ENCODE data around the gene CTNNA3.

CTNNA3 gene

DNA sequence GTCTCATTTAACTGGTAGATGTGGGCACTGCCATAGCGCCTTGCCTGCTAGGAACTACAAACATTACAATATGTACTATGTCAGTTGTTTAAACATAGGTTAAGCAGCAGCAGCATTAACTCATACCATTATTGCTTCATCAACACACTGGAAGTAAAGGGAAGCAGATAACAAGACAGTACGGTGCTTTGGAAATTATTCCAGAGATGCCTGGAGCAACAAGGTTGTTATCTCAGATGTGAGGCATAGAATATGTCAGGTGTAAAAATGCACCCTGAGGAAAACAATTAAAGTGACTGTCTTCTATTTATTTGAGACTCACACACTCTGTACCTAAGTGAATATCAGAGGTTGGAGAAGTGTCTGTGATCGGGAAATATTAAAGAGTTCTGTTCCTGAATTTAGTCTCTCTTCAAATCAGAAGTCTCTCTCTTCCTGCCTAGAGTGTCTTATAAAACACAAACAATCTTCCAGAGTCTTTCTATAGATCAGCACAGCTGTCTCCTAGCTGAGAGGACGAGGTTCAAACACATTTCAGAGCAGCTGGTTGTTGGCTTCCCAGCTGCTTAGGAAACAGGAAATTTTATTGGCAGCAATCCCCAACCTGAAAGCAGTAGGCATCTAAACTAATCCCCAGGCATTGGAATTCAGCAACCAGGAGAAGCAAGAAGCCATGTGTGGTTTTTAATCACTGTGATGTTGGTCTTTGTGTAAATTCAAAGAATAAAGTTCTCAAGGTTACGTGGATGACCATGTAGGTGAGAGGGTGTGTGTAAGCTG lies 1764.5 kb downstream of the CTNNA3 start:
- no peak for DNase-seq (ENCODE audit: low read depth)

DNA sequence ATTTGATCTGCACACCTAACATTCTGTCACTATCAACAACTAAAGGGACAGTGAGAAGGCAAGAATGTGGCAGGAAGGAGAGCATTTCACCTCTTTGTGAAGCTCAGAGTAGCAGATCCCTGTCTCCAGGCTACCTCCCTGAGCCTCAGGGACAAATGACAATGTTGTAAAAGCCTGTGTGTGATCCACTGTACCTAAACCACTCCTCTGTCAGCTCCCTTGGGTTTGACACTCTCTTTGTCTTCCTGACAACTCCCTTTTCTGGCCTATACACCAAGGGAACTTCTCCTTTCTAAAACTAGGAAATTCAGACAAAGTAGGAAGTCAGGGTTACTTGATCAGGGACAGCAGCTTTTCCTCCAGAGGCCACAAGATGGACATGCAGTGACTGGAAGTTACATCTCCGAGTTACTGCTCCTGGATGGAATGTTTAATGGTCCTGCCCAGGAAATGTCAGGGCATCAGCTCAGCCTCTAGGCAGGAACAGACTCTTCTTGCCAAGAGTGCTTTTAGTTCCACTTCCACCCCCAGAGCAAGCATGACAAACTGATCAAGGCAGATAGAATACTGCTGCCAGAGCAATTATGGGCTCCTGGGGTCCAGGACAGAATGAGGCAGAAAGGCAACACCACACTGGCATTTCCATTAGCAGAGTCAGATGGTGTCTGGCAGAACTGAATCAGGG lies 1784.7 kb downstream of the CTNNA3 start:
- DNase-seq (ENCODE audit: low read depth) = no peak

DNA sequence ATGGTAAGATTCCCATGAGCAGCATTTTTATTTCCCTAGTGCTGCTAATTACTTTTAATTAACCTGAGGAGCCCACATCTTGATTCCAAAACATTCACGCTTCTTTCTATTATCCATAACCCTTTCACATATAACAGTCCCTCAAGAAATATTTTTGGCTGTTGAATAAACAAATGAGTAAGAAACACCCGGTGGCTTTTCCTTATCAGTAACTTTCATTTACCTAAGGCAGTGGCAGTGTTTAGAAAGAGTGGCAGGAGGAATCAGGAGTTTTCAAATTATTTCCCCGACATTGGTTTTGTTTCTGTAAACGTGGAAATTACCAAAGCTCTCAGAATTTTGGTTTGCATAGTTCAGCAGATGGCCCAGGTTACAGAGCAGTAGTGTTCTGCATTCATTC lies 1785.8 kb downstream of the CTNNA3 start:
- DNase-seq (ENCODE audit: low read depth) = no peak

DNA sequence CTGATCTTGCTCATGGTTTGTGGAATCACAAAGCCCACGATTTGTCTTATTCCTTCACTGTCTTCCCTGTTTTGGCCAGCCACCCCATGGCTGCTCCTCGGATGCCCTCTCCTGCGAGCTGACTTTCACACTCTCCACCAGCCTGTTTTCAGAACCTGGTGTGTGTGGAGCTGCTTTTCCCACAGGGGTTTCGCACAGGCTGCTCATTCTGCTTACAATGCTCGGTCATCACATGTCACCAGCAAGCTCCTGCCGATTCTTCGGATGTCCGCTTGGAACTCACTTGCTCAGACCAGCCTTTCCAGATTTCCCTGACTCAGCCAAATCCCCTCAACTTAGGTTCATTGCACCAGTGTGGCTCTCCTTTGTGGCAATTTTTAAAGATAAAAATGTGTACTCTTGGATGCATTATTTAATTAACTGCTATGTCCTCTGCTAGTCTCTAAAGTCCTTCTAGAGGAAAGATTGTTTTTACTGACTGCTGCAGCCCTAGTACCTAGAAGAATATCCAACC lies 1788.7 kb downstream of the CTNNA3 start:
- no peak for DNase-seq (ENCODE audit: low read depth)

DNA sequence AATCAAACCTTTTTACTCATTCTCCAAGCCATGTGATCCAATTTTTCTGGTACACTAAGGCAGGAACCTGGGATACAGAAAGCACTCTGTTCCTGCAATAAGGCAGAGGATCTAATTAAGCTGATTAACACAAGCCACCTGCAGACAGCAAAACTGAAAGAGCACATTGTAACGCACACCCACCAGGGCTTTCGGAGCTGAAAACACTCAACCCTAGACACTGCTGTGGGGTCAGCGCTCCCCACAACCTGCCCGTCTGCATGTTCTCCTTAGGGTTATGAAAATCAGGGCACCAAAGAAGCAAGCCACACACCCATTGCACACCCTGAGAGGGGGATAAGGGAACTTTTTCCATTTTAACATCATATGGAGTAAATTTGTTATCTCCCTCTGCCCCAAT lies 1792.4 kb downstream of the CTNNA3 start:
- DNase-seq (ENCODE audit: low read depth) = no peak

DNA sequence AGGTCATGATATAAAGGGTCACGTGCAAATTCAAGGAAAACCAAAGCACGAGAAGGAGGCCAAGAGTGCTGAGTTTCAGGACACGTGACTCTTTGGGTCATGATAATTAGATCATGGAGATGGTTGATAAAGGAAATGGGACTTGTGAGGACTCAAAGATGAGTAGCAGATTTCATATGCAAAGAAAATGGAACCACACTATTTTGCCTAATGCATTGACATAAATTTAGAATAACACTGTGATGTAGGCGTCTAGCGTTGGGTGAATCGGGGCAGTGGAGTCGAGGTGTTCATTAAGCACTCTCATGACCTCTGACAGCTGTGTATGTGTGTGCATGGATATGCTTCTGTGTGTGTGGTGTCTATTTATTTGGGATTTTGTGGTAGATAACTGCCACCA lies 1795.7 kb downstream of the CTNNA3 start:
- no peak for DNase-seq (ENCODE audit: low read depth)

DNA sequence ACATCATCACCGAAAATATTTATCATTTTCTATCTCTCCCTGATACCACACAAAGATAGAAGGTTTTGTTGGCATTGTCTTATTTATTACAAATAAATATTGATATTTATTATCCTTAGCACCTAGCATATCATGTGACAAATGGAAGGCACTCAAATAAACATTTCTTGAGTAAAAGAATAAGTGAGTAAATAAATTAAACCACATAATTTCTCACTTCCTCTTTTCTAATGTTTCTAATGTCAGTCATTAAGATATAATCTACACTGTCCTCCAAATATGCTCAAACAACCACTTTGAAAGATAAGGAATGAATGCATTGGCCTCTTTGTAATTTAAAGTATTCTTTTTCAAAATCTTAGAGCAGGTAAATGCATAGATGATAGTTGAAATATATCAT lies 1797.9 kb downstream of the CTNNA3 start:
- DNase-seq (ENCODE audit: low read depth) = no peak

DNA sequence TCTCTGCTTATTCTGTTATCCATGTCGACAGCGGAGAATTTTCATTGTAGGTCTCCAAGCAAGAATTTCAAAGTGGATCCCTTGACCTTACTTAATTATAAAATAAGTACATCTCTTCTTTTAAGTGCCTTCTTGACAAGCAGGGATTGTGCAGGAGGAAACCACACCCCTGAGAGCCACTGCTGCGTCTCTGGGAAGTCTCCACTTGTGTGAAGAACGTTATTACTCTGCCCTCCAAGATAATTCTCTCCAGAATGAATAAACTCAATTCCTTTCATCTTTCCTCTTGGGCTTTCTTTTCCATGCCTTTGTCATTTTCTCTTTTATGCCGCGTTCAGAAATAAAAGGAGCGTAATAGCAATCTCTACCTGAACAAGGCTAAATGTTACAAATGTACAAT lies 1801.0 kb downstream of the CTNNA3 start:
- no peak for DNase-seq (ENCODE audit: low read depth)

DNA sequence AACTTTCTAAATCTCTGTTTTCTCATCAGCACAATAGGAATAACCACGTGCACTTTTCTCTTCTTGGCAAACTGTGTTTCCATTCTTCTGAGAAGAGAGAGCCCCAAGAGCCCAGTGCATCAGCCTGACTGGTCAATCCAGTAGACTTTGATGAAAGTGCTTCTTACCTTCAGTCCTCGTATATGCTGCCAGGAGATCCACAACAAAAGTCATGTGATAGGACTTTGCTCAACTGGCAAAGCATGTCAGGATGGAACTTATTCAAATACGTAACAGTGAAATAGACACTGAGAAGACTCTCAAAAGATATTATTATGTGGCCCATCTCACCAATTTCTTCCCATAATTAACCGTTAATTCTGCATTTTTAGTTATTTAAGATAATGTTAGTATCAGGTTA lies 1801.6 kb downstream of the CTNNA3 start:
- no peak for DNase-seq (ENCODE audit: low read depth)

DNA sequence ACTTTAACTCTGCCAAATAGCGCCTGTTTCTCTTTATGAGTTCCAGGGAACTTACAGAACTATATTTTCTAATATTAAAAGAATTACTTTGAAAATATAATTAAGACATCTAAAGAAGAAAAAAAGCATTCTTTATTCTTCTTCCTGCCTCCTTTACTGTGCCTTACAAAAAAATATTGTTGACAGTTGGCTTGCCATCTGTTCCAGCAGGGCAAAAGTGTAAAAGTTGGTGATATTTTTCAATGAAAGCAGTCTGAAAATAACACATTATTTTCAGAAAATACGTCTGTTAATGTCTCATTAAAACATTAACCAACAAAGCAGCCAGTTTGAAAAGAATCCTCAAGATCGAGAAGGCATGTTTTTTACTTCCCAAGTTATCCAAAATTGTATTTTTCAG lies 1802.3 kb downstream of the CTNNA3 start:
- DNase-seq (ENCODE audit: low read depth) = no peak

DNA sequence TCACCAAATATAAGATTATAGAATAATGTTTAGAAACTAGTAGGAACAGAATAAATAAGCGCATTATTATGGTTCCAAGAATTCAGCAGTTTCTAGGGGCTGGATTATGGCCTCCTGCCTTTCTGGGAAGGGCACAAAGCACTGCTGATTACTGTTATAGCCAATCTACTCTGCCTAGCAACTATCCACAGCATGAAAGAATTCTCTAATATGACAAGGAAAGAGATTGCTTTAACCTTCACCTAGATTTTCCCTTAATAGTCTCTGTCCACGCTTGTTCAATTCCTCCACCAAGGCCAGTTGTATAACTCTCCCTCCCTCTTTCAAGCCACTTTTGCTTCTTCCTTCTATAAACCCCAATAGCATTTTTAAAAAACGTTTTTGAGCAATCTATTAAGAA lies 1803.7 kb downstream of the CTNNA3 start:
- DNase-seq (ENCODE audit: low read depth) = no peak

DNA sequence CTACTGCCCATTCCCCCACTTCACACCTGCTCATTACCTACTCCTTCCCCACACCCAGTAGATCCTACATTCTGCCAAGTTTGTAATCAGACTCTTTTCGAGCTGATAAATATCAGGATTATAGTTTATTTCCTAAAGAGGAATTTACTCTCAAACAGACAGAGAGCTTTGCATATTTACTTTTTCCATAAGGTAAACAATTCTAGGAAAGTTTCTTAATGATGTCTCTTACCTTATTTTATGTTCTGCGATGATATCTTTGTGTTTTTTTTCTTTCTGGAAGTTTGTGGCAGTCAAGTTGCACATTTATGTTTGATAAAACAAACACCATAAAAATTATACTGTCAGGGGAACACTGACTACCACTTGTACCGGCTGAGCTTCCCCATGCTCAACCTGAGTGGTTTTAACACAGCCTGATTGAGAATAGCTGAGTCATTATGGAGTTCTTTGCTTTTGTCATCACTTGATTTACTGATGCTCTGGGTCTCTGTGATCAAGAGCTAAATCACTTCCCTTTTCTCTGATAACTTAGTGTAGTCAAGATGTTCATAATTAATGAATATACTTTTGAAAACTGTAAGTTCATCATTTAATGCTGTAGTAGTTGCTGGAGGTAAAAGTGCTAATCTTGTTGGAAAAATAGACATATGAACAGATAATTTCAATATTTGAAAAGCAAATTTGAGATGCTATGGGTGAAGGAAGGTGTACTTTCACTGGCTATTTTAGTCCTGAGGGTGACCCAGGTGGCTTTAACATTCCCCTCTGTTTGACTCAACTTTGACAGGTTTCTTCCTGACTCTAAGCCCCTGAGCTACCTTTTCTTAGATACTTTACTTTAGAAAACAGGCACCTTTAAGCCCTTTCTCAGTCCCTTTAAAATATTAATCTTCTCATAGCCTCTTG lies 1804.7 kb downstream of the CTNNA3 start:
- DNase-seq (ENCODE audit: low read depth) = no peak

DNA sequence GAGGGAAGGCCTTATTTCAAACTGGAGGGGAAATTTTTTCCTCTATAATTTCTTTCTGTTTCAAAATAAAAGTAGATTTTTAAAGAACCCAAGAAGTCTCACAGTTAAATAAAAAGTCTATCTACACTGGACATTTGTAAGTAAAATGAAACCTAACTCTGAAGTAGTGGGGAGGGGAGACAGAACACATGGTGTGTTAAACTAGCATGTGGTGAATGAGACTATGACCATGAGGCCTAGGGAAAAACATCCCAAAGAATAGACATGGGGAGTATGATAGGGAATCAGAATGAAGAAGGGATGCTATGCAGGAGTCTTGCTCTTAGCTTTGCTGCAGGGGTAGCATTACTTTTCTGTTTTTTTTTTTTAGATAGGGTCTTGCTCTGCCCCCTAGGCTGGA lies 1831.5 kb downstream of the CTNNA3 start:
- DNase-seq (ENCODE audit: low read depth) = no peak

DNA sequence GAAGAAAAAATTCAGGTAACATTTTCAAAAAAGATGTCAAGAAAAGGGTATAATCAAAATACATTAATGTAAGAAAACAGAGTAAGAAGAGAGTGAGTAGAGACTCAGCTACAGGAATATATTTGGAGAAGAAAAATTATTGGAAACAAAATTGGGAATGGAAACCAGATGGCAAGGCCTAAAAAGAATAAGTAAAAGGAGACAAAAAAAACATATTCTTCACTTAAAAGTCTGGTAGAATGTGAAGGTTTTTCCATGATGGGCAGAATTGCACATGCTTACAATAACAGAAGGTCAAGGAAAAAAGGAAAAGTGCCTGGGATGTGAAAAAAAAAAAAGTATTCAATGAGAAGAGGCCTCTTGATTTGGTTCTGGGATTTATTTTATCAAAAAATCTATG lies 1832.0 kb downstream of the CTNNA3 start:
- no peak for DNase-seq (ENCODE audit: low read depth)

Data from iris pigment epithelial cell (primary cell).